NCI-H82 (cell line): ENCODE measurements around the gene AEN.
A peak's percentile ranks its signal among the peaks of the same experiment; 100 is the strongest.

Source experiments
- DNase-seq: peaks from one replicate; lab custom pipeline; 2025; lab: John Stamatoyannopoulos, UW

AEN gene

GRCh38 chr15:88649753-88650551 is 28.8 kb downstream of the AEN start:
- DNase-seq = no peak

DNA sequence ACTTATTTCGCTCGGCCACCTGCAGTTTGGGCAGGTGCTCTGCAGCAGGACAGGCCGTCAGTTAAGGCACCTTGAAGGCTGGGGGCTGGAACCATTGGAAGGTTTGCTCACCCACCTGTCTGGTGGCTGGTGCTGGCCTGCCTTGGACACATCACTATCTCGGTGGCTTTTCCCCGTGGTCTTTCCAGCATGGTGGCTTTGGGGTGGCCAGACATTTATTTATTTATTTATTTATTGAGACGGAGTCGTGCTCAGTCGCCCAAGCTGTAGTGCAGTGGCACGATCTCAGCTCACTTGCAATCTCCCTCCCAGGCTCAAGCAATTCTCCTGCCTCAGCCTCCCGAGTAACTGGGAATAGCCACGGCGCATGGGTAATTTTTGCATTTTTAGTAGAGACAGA is 29.4 kb downstream of the AEN start:
- DNase-seq = no peak

GRCh38 chr15:88651136-88651732 is 30.1 kb downstream of the AEN start:
- no peak for DNase-seq

GRCh38 chr15:88651971-88652370 is 30.8 kb downstream of the AEN start:
- no peak for DNase-seq

GRCh38 chr15:88652456-88653199 is 31.5 kb downstream of the AEN start:
- DNase-seq = no peak

DNA sequence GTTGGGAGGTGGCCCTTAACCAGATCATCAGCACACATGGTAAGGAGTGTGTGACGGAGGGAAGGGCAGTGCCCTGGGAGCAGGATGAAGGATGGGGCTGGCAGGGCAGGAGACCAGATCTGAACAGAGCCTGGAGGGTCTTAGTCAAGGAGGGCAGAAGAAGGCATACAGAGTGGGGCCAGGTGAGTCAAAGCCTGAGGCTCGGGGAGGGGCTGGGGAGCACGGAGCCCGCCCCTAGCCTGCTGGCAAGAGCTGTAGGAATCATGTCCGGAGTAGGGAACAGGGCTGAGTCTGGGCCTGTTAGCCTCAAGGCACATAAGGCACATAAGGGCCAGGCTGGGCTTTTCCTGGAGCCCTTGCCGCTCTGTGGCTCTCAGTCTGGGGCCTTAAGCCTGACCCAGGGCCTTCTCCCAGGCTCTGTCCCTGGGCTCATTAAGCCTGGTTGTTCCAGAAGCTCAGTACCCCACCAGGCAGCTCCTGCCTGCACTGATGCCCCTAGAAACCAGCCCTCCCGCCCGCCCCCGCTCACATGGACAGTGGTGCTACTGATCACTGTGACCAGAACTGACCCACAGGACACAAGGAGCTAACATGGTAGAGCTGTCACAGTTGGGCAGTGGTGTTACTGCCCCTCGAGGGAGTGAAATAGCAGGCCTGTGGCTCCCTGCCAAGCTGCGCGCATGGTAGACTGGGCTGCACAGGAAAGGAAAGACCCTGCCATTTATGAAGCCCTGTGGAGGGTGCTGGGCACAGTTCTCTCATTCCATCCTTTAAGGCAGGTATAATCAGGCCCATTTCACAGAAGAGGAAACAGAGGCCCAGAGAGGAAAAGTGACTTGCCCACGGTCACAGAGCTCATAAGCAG is 32.3 kb downstream of the AEN start:
- no peak for DNase-seq

DNA sequence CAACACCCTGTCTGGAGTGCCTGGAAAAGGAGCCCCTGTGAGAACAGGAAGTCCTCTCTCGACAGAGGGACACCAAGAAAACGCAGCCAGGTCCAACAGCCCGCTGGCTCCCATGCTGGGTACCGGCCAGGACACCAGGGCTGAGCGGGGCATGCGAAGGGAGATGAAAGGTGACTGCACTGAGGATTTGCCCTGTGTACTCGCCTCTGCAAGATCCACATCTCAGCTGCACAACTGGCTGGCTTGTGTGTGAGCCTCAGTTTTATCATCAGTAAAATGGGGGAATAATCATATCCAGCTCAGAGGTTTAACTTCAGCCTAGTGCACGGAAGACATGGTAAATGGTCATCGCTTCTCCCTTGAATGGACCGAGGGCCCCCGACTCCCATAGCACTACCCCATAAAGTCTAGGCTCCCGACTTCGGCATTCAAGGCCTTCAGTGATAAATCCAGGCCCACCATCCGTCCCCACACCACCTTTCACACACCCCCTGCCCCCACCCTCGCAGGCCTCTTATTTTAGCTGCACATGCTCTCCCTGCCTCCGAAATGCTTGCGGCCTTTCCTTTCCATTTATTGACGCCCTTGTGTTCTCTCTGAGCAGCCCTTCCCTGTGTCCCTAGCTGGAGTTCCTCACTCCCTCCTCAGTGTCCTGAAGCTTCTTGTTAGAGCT is 33.4 kb downstream of the AEN start:
- no peak for DNase-seq

- DNase-seq = no peak
Observed at GRCh38 chr15:88655103-88655553, 34.0 kb downstream of the AEN start.

GRCh38 chr15:88655800-88656488 is 34.8 kb downstream of the AEN start:
- DNase-seq = no peak

DNA sequence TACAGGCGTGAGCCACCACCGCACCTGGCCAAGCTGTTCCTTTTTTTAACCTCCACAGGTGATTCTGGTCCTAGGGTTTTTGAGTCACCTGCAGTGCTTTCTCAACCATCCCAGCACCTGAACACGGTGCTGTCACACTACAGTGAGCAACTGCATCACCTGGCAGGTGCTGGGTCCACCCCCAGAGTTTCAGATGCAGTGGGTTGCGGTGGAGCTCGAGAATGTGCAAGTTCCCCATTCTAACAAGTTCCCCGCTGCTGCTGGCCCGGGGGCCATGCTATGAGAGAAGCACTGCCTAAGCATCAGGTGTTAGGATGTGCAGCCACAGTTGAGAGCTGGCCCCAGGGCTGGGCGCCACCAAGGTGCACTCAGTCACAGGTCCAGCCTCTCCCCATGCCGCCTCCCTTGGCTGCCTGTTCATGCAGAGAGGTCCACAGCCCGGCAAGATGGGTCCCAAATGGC is 35.7 kb downstream of the AEN start:
- no peak for DNase-seq

- peak; percentile 73 for DNase-seq
Observed at GRCh38 chr15:88657326-88658069, 36.4 kb downstream of the AEN start.

DNA sequence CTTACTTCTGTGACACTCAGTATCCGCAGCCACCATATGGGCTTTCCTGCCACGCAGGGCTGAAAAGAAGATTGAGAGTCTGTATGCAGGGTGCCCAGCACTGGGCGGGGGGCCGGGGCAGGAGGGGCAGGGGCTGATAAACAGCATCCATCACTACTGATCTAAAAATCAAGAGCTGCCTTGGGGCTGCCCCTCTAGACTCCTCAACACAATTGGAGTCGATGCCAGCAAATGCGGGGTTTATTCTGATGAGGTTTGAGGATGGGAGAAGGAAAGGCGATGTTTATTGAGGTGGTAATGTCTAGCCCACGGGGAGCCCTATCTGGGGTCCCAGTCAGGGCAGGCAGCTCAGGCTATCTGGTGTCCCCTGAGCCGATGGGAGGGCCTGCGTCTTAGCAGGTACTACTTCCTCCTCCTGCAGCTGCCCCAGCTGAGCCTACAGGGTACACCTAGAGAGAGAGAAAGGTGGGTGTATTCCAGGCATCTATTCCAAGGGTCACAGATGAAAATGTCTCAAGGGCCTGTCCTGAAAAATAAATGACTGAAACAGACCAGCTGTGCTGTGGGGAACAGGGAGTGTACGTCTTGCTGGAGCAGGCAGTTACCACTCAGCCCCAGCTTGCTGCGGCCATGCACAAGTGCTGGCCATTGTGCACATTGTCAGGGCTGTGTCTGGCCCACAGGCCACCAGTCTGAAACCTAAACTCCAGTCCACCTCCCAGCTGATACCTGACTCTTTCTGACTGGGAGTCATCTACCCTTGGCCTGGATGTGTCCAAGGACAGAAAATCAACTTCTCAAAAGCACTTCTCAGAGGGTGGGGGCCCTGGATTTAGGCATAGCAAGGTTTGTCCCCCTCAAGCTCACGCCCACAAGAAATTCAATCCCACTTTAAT is 37.2 kb downstream of the AEN start:
- no peak for DNase-seq

- DNase-seq = no peak
Observed at GRCh38 chr15:88658972-88659931, 38.1 kb downstream of the AEN start.

GRCh38 chr15:88661041-88661700 is 40.0 kb downstream of the AEN start:
- no peak for DNase-seq

GRCh38 chr15:88661761-88662556 is 40.8 kb downstream of the AEN start:
- DNase-seq = no peak

- no peak for DNase-seq
Observed at GRCh38 chr15:88663141-88663621, 42.0 kb downstream of the AEN start.
